Fibroblast of gingiva (primary cell): ENCODE results near the gene PHETA2.
"Not testable (repeated sequence)": the region's sequence is repeated elsewhere in the genome, so short reads cannot be mapped to it uniquely, and the experiment has no call there.

Experiments used
- DNase-seq: peaks from one replicate; pipeline ENCODE4 v3.0.0-alpha.2; 2011; ENCODE audit warnings: low read depth

The PHETA2 gene

GRCh38 chr22:42069801-42070516 is 4.1 kb upstream of the PHETA2 start:
- DNase-seq, result no peak

- peak; percentile 94 for DNase-seq
Observed at GRCh38 chr22:42070517-42071422, 3.3 kb upstream of the PHETA2 start, which contains the start of gene NAGA. Gene NAGA, minus strand, starts transcription at chr22:42070812. Its CDS starts 515 bp downstream, at chr22:42070297.

GRCh38 chr22:42071508-42071907 is 2.5 kb upstream of the PHETA2 start:
- DNase-seq, result not testable (repeated sequence)

GRCh38 chr22:42072606-42073330 is 1.3 kb upstream of the PHETA2 start:
- DNase-seq, result no peak

GRCh38 chr22:42073621-42074041 is 417 bp upstream of the PHETA2 start:
- no peak for DNase-seq

- no peak for DNase-seq
Observed at GRCh38 chr22:42074846-42075676, 1.0 kb downstream of the PHETA2 start.

- no peak for DNase-seq
Observed at GRCh38 chr22:42076764-42077485, 2.9 kb downstream of the PHETA2 start.

- DNase-seq, result no peak
Observed at GRCh38 chr22:42077486-42078125, 3.6 kb downstream of the PHETA2 start.

- no peak for DNase-seq
Observed at GRCh38 chr22:42078469-42079318, 4.6 kb downstream of the PHETA2 start.

GRCh38 chr22:42079319-42080251 is 5.5 kb downstream of the PHETA2 start, which contains the start of gene SMDT1:
Gene SMDT1, plus strand, starts transcription at chr22:42079700. Its CDS starts 69 bp downstream, at chr22:42079769.
- DNase-seq, result peak; percentile 99

GRCh38 chr22:42080287-42080686 is 6.2 kb downstream of the PHETA2 start:
- peak; percentile 27 for DNase-seq

- DNase-seq, result no peak
Observed at GRCh38 chr22:42083119-42083518, 9.1 kb downstream of the PHETA2 start.

GRCh38 chr22:42084874-42085273 is 10.8 kb downstream of the PHETA2 start:
- DNase-seq, result no peak

- no peak for DNase-seq
Observed at GRCh38 chr22:42086051-42086450, 12.0 kb downstream of the PHETA2 start.

GRCh38 chr22:42090596-42091454 is 16.8 kb downstream of the PHETA2 start, which contains the start of gene NDUFA6:
Gene NDUFA6, minus strand, starts transcription at chr22:42090772. Its CDS starts 28 bp downstream, at chr22:42090744.
- peak; percentile 98 for DNase-seq

GRCh38 chr22:42091455-42091782 is 17.4 kb downstream of the PHETA2 start:
- no peak for DNase-seq

- no peak for DNase-seq
Observed at GRCh38 chr22:42101199-42101598, 27.2 kb downstream of the PHETA2 start.
